GM12874 (cell line): Measurements from ENCODE around the gene LRFN3.

Experiments
- TF ChIP-seq, protein P1 (sequence below): IDR thresholded peaks from 2 replicates; pipeline ENCODE4 v1.5.1; 2011; ENCODE audit warnings: low read depth, mild to moderate bottlenecking, control low read depth, low read length, moderate library complexity; ENCODE audit not compliant: insufficient read depth

The LRFN3 gene

DNA sequence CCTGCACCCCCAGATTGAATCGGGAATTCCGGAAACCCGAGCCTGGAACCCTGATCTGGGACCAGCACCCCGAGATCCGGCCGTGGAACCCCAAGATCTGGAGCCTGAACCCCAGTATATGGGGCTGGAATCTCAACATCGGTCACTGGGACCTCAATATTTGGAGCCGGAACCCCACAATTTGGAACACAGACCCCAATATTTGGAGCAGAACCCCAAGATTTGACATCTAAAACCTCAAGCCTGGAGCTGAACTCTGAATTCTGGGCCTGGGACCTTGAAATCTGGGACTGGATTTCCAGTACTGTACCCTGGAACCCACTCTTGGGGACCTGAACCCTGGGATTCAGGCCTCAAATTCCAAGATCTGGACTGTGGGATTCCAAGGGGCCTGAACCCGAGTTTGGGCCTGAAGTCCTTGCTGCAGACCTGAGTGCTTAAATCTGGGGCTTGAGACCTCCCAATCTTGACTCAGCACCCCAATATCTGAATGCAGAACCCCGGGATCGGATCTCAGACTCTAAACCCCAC is 629 bp downstream of the LRFN3 start:
- TF ChIP-seq, protein P1, sequence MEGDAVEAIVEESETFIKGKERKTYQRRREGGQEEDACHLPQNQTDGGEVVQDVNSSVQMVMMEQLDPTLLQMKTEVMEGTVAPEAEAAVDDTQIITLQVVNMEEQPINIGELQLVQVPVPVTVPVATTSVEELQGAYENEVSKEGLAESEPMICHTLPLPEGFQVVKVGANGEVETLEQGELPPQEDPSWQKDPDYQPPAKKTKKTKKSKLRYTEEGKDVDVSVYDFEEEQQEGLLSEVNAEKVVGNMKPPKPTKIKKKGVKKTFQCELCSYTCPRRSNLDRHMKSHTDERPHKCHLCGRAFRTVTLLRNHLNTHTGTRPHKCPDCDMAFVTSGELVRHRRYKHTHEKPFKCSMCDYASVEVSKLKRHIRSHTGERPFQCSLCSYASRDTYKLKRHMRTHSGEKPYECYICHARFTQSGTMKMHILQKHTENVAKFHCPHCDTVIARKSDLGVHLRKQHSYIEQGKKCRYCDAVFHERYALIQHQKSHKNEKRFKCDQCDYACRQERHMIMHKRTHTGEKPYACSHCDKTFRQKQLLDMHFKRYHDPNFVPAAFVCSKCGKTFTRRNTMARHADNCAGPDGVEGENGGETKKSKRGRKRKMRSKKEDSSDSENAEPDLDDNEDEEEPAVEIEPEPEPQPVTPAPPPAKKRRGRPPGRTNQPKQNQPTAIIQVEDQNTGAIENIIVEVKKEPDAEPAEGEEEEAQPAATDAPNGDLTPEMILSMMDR: no peak

DNA sequence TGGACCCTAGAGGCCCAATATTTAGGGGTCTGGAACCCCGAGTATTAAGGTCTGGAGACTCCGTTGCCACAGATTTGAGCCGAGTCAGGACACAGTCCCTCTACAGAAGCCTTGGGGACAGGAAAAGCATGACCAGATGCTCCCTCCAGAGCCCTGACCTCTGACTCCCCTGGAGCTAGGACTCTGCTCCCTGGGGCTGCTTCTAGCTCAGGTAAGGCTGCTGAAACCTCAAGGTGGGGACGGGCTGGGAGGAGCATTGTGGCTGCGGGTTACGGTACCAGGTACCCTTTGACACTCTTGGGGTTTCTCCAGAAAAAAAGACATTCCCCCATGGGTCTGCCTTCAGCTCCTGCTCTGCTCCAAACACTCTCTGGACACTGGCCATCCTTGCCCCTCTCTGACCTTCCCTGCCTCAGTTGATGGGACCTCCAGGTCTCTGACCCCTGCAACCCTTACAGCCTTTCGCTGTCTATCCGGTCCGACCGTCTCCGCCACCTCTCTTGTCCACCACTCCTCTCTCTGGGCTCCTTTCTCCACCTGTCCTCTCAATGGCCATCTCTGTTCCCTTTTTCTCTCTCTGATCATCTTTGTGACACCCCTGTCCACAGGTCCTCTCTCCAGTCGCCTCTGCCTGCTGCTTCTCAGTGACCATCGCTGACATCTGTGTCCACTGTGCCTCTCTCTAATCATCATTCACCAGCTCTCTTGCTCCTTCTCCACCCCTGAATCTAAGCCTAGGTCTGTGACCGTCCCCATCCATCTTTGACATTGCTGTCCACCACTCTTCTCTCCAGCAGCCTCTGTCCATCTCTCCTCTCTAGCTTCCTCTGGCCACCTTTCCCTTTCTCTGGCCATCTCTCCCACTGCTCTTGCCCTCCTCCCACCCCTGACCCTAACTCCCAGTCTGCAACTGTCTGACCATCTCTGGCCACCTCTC is 1.4 kb downstream of the LRFN3 start:
- TF ChIP-seq, protein P1: no peak

DNA sequence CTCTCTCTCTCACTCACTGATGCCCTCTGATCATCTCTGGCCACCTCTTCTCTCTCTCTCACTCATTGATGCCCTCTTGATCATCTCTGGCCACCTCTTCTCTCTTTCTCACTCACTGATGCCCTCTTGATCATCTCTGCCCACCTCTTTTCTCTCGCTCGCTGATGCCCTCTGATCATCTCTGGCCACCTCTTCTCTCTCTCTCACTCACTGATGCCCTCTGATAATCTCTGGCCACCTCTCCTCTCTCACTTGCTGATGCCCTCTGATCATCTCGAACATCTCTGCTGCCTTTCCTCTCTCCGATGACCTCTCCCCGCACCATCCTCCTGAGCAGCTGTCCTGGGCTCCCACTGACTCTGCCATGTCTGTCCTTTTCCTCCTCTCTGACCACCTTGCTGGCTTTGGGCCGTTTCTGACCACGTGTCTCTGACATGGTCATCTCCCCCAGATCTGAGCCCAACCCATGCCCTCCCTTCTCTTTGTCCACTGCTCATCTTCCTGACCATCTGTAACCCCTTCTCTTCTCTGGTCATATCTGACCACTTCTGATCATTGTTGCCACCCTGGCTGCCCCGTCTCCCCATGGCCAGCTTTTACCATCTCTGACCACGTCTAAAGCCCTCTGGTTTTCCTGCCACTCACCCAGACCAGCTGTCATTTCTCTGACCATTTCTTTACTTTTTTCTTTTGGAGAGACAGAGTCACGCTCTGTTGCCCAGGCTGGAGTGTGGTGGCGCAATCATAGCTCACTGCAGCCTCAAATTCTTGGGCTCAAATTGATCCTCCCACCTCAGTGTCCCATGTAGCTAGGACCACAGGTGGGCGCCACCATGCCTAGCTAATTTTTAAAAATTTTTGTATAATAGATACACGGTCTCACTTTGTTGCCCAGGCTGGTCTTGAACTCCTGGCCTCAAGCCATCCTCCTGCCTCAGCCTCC is 2.4 kb downstream of the LRFN3 start:
- TF ChIP-seq, protein P1: no peak

DNA sequence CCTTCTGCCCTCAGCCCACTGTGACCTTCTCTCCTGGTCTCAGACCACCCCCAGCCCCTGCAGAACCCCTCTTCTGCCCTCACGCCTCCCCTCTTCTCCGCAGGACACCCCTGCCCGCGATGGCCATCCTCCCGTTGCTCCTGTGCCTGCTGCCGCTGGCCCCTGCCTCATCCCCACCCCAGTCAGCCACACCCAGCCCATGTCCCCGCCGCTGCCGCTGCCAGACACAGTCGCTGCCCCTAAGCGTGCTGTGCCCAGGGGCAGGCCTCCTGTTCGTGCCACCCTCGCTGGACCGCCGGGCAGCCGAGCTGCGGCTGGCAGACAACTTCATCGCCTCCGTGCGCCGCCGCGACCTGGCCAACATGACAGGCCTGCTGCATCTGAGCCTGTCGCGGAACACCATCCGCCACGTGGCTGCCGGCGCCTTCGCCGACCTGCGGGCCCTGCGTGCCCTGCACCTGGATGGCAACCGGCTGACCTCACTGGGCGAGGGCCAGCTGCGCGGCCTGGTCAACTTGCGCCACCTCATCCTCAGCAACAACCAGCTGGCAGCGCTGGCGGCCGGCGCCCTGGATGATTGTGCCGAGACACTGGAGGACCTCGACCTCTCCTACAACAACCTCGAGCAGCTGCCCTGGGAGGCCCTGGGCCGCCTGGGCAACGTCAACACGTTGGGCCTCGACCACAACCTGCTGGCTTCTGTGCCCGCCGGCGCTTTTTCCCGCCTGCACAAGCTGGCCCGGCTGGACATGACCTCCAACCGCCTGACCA is 3.3 kb downstream of the LRFN3 start:
- TF ChIP-seq, protein P1: no peak

DNA sequence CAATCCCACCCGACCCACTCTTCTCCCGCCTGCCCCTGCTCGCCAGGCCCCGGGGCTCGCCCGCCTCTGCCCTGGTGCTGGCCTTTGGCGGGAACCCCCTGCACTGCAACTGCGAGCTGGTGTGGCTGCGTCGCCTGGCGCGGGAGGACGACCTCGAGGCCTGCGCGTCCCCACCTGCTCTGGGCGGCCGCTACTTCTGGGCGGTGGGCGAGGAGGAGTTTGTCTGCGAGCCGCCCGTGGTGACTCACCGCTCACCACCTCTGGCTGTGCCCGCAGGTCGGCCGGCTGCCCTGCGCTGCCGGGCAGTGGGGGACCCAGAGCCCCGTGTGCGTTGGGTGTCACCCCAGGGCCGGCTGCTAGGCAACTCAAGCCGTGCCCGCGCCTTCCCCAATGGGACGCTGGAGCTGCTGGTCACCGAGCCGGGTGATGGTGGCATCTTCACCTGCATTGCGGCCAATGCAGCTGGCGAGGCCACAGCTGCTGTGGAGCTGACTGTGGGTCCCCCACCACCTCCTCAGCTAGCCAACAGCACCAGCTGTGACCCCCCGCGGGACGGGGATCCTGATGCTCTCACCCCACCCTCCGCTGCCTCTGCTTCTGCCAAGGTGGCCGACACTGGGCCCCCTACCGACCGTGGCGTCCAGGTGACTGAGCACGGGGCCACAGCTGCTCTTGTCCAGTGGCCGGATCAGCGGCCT is 4.1 kb downstream of the LRFN3 start:
- TF ChIP-seq, protein P1: no peak

DNA sequence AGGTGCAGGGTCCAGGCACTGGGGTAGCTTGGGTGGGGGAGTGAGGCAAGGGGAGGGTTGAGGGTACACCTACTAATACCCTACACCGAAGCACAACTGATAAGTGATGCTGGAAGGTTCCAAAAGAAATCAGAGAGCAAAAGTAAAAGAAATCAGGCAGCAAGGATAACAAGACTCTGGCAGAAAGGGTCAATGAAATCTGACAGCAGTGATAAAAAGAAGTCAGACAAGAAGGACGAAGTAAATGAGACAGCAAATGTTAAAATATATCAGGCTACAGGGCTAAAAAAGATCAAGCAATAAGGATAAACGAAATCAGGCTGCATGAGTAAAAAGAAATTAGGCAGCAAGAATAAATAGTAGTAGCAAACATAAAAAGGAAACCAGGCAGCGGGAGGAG is 4.7 kb downstream of the LRFN3 start:
- TF ChIP-seq, protein P1: no peak
